OCI-LY1 (cell line): ENCODE results near the gene TUBGCP2.

Experiments used
- H2AFZ ChIP-seq: fragments of 200-600 bp; sonication (generic), shearing (Covaris generic); 2 replicates; pipeline ENCODE4 v1.6.0; 2014; ENCODE audit warnings: antibody characterized with exemption, mild to moderate bottlenecking, low read length
- H3F3A ChIP-seq: fragments of 200-600 bp; sonication (generic), shearing (Covaris generic); 2 replicates; pipeline ENCODE4 v1.6.0; 2014; ENCODE audit warnings: mild to moderate bottlenecking, antibody characterized with exemption, low read length, moderate library complexity; ENCODE audit not compliant: insufficient read depth
- H3K27ac ChIP-seq: fragments of 200-600 bp; sonication (generic); 2 replicates; pipeline ENCODE4 v1.5.1; 2014; ENCODE audit warnings: low read length, mixed run types, mild to moderate bottlenecking, low read depth; ENCODE audit not compliant: poor library complexity, severe bottlenecking
- H3K27me3 ChIP-seq: fragments of 200-600 bp; sonication (generic); 2 replicates; pipeline ENCODE4 v1.6.0; 2014; ENCODE audit warnings: antibody characterized with exemption, mild to moderate bottlenecking, low read length, moderate library complexity; ENCODE audit not compliant: insufficient read depth
- H3K36me3 ChIP-seq: fragments of 200-600 bp; sonication (generic); 2 replicates; pipeline ENCODE4 v1.6.1; 2014; ENCODE audit warnings: mild to moderate bottlenecking, antibody characterized with exemption, low read length, moderate library complexity, mixed read lengths; ENCODE audit not compliant: insufficient read depth
- H3K4me1 ChIP-seq: fragments of 200-600 bp; sonication (generic); 2 replicates; pipeline ENCODE4 v1.5.1; 2014; ENCODE audit warnings: mild to moderate bottlenecking, low read length, moderate library complexity; ENCODE audit not compliant: insufficient read depth, severe bottlenecking
- H3K4me2 ChIP-seq: fragments of 200-600 bp; sonication (generic), shearing (Covaris generic); 2 replicates; pipeline ENCODE4 v1.6.1; 2014; ENCODE audit warnings: low read length
- H3K4me3 ChIP-seq: fragments of 200-600 bp; sonication (generic); 2 replicates; pipeline ENCODE4 v1.5.1; 2014; ENCODE audit warnings: low read length, low read depth, mild to moderate bottlenecking, mixed read lengths; ENCODE audit not compliant: poor library complexity, severe bottlenecking
- H3K79me2 ChIP-seq: fragments of 200-600 bp; shearing (Covaris generic); 2 replicates; pipeline ENCODE4 v1.6.1; 2016; ENCODE audit warnings: mixed run types, low read length, mixed read lengths; ENCODE audit not compliant: insufficient read depth
- H3K9ac ChIP-seq: fragments of 200-600 bp; sonication (generic), shearing (Covaris generic); 2 replicates; pipeline ENCODE4 v1.6.1; 2014; ENCODE audit warnings: mild to moderate bottlenecking, low read length, mixed read lengths
- H3K9me2 ChIP-seq: fragments of 200-600 bp; sonication (generic), shearing (Covaris generic); 2 replicates; pipeline ENCODE4 v1.6.1; 2014; ENCODE audit warnings: low read depth, mild to moderate bottlenecking, low read length, mixed read lengths
- H3K9me3 ChIP-seq: fragments of 200-600 bp; shearing (Covaris generic); 2 replicates; pipeline ENCODE4 v1.6.1; 2014; ENCODE audit warnings: low read length, mixed read lengths
- H4K20me1 ChIP-seq: fragments of 200-600 bp; sonication (generic), shearing (Covaris generic); 2 replicates; pipeline ENCODE4 v1.6.0; 2016; ENCODE audit warnings: mild to moderate bottlenecking, low read length; ENCODE audit not compliant: insufficient read depth
- CTCF ChIP-seq: fragments of 200-600 bp; sonication (generic), shearing (Covaris generic); IDR thresholded peaks from 2 replicates; pipeline ENCODE4 v1.5.1; 2017; ENCODE audit warnings: mild to moderate bottlenecking, antibody characterized with exemption, low read length, moderate library complexity, mixed read lengths
- EZH2 ChIP-seq: fragments of 200-600 bp; sonication (generic), shearing (Covaris generic); IDR thresholded peaks from 2 replicates; pipeline ENCODE4 v1.8.0; 2017; ENCODE audit warnings: borderline replicate concordance, mixed run types, mild to moderate bottlenecking, antibody characterized with exemption, low read length, moderate library complexity, mixed read lengths

The TUBGCP2 gene

GRCh38 chr10:133344236-133344635 is 35.6 kb upstream of the TUBGCP2 start:
- Histone ChIP-seq H2AFZ (no peak overlapping the region), H3K4me3 (no peak overlapping the region), H3F3A (no peaks in the 10 kb centered on the region), H3K79me2 (no peaks in the 10 kb centered on the region), H3K27ac (no peak overlapping the region), H3K36me3 (no peaks in the 10 kb centered on the region), H3K4me1 (no peaks in the 10 kb centered on the region), H3K4me2 (no peak overlapping the region), H3K9ac (no peak overlapping the region), H3K9me3 (no peaks in the 10 kb centered on the region), H4K20me1 (no peaks in the 10 kb centered on the region), H3K27me3 (peaks cover 4% of the 10 kb centered on the region; the same call in 1 of the 2 replicates), H3K9me2 (no peaks in the 10 kb centered on the region)
- no peak for TF ChIP-seq CTCF

GRCh38 chr10:133343558-133343957 is 34.9 kb upstream of the TUBGCP2 start:
- Histone ChIP-seq H3K4me3 (no peak overlapping the region), H2AFZ (no peak overlapping the region), H3F3A (no peaks in the 10 kb centered on the region), H3K9ac (no peak overlapping the region), H3K9me3 (no peaks in the 10 kb centered on the region), H4K20me1 (no peaks in the 10 kb centered on the region), H3K4me2 (no peak overlapping the region), H3K79me2 (no peaks in the 10 kb centered on the region), H3K27ac (no peak overlapping the region), H3K4me1 (no peaks in the 10 kb centered on the region), H3K27me3 (peaks cover 4% of the 10 kb centered on the region; the same call in 1 of the 2 replicates), H3K36me3 (no peaks in the 10 kb centered on the region), H3K9me2 (no peaks in the 10 kb centered on the region)
- no peak for TF ChIP-seq CTCF
- no peak for TF ChIP-seq EZH2

- Histone ChIP-seq H3K4me1 (no peaks in the 10 kb centered on the region), H3K4me2 (no peak overlapping the region), H2AFZ (no peak overlapping the region)
These were observed 34.3 kb upstream of the TUBGCP2 start for GRCh38 chr10:133342942-133343341.

More at GRCh38 chr10:133342942-133343341, 34.3 kb upstream of the TUBGCP2 start:
- no peaks in the 10 kb centered on the region for H3K79me2 ChIP-seq
- H3K4me3 ChIP-seq, result no peak overlapping the region
- no peaks in the 10 kb centered on the region for H3K9me2 ChIP-seq
- peaks cover 4% of the 10 kb centered on the region; the same call in 1 of the 2 replicates for H3K27me3 ChIP-seq
- H3K36me3 ChIP-seq, result no peaks in the 10 kb centered on the region
- H3K9me3 ChIP-seq, result peaks cover 4% of the 10 kb centered on the region; the same call in 1 of the 2 replicates
- no peak overlapping the region for H3K27ac ChIP-seq
- H4K20me1 ChIP-seq, result no peaks in the 10 kb centered on the region
- no peak overlapping the region for H3K9ac ChIP-seq
- no peaks in the 10 kb centered on the region for H3F3A ChIP-seq
- TF ChIP-seq EZH2 (no peak), CTCF (no peak)
